ENCODE measurements around the gene KCNH1.

Gene KCNH1

DNA sequence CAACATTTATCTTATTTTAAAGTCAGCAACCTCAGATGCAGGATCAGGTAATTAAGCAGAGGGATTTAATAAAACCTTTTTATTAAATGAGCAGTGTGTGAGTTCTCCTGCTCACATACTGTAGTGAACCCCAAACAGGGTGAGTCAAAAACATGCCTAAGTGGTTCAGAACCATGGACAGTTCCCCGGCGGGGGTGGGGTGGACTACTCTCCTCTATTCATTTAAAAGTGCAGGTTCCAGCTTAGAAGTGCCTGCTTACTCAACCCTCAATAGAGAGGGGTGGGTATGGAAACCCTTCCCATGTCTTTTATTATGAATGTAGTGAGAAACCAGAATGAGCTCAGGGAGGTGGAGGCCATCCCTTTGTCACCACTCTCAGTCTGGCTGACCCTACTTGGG is 407.3 kb downstream of the KCNH1 start:
- DNase-seq (ENCODE audit: low read depth in 2 of 2) = peak; percentile 1 to 28

DNA sequence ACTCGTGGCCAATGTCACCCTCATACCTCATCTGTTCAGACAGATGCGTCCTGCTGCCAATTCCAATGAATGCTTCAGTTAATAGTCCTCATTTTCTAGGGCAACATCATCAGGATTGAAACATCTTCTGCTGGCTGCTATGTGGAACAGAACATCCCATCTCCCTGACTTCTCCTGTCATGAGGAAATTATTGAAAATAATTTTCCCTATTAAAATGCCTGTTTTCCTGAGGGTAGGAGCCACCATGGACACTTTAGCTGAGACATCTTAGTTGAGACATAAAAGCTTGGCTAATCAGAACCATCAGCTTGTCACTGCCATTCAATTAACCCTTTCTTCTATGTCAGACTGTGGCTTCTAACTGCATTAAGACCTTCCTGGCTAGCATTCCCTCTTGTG is 409.2 kb downstream of the KCNH1 start:
- no peak for DNase-seq (ENCODE audit: low read depth in 2 of 2)

DNA sequence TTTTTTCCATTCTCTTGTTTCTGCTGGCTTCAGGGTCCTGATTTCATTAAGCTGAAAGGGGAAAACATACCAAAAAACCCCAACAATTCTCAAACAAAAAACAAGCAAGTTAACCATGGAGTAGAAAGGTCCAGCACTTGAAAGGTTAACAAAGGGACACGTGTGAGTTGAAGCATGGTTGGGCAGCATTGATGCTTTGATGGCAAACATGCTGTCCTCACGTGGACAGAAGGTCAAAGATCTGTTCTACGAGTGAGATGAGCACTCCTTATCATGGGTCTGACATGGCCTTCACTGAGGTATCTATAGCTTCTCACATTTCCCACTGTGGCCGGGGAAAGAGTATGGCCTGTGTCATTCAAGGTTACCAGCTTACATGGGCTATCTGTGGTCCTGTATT is 410.3 kb downstream of the KCNH1 start:
- DNase-seq (ENCODE audit: low read depth in 2 of 2) = no peak

DNA sequence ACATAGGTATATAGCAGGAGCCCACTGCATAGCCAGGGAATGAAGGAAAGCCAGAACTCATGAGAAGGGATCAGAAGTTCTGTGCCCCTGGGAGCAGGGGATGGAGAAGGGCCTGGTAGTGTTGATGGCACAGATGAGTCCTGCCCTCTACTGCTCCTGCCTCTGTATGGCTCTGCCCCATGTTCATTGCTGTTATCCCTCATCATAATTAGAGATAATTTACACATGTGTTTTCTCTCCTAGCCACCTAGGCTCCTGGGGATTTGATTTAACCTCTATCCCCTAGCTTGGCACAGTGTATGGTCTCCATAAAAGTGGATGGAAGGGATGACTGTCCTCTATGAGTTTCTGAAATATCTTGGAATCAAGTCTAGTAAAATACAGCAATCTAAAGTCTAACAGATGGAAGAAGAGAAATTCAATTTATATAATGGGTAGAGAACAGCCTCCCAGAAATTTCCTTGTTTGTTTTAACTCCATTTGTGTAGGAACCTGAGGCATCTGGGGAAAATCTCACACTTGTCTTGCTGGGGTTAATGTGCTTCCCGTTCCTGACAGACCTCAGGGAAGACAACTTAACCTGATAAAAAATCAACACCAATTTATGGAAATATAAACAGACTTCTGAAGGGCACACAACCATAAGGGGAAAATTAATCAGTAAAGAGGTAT is 411.4 kb downstream of the KCNH1 start:
- no peak for DNase-seq (ENCODE audit: low read depth in 2 of 2)

DNA sequence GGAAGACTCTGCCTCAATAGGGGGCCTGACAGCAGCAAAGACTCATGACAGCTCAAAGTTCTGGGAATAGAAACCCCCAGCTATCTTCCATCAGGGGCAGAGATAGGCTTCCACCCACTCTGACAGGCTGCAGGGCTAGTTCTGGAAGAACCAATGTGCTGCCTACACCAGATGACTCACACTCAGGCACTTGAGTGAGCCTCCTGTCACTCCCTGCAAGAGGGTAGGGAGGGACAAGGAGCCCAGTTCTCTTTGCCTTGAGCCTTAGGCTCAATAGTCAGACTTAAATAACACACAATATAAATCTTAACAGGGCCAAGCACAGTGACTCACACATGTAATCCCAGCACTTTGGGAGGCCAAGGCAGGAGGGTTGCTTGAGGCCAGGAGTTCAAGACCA is 418.9 kb downstream of the KCNH1 start:
- no peak for DNase-seq (ENCODE audit: low read depth in 2 of 2)

DNA sequence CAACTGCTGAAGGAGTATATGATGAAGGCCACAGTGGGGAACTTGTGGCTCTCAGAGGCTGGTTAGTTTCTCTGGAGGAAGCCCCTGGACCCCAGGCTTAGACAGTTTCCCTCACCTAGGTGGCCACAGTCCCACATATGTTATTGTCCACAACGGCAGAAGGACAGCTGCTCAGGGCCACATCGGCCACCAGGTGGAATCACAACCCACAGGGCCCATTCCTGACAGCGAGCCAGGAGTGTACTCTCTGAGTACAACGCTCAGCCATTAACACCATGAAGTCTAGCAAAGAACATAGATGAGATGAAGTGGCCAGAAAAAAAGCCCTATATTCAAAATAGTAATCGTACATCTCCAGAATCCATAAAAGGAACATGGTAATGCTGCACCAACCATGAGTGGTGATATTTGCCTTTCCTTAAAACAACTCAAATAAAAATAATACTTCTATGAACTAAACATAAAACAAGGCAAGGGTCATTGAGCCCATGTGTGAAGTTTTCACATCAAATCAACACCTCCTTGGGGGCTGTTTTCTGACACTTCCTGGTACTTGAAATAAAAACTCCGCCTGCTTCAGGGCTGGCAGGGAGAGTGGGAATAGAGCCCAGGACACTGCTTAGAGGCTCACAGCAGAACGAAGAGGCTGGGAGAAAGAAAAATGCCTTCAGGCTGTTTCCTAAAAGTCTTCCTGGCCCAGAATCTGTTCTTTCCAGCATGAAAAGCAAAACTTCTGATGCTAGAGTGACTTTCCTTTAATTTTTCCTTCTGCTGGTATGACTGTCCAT is 421.9 kb downstream of the KCNH1 start:
- no peak for DNase-seq (ENCODE audit: low read depth in 2 of 2)

DNA sequence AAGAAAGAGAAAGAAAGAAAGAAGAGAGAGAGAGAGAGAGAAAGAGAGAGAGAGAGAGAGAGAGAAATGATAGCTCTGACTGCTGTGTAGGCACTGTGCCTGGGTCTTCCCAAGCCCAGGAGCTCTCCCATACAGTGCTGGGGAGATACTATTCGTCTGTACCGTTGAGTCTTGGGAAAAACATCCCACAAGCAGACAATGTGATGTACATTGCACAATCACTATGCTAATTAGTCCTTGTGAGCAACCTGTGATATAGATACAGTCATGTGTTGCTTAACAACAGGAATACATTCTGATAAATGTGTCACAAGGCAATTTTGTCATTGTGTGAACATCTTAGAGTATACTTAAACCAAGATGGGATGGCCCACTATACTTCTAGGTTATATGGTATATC is 424.2 kb downstream of the KCNH1 start:
- DNase-seq (ENCODE audit: low read depth in 2 of 2) = no peak

DNA sequence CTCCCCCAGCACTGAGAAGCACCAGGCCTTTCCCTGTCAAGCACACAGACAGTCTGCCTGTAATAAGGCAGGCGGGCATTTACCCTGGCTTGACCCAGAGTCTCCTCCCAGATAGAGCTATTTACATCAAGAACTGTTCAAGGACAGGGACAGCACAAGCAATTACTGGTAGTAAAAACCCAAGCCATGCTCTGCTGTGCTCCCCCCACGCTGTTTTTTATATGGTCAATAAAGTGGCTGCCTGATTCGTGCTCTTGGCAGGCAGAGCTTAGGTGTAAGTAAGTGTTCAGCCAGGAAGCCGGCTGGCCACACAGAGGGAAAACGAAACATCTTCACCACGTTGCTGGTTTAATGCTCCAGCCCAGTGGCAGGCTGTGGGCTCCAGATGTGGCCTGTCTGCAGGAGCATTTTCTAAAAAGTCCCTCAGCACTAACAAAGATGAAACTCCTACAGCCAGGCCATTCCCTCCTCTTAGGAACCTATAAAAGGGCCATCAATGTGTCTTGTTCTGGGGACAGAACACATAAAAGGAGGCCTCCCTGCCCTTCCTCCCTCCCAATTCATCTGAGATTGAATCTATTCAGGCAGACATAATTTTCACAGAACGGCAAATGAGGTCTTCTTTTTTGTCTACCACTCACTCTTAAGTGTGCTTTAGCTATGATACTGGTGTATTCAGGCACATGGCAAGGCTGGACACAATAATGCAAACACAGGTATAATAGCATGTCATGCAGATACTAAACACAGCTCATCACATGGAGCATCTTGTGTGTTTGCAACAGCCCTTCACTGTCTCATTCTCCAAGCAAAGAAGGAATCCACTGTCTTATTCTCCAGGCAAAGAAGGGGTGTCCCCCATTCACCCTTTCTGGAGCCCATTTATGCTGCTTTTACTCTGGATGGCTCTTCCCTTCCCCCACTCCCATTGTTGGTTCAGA is 426.4 kb downstream of the KCNH1 start:
- DNase-seq (ENCODE audit: low read depth in 2 of 2) = no peak

DNA sequence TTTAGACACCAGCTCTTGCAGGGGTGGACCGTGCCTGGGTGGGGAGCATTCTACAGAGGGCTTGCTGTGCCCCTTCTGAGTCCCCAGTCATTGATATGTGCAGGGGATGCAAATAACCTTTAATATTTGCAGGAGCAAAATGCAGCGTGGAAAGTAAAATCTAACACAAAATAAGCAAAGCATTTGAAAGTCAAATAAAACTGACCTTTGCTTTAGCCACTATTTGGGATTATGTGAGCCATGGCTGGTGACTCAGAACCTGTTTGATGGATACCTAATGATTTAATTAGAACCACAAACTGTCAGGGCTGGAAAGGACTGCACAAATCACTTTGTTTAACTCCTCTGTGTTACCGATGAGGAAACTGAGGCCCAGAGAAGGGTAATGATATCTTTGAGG is 427.7 kb downstream of the KCNH1 start:
- no peak for DNase-seq (ENCODE audit: low read depth in 2 of 2)

DNA sequence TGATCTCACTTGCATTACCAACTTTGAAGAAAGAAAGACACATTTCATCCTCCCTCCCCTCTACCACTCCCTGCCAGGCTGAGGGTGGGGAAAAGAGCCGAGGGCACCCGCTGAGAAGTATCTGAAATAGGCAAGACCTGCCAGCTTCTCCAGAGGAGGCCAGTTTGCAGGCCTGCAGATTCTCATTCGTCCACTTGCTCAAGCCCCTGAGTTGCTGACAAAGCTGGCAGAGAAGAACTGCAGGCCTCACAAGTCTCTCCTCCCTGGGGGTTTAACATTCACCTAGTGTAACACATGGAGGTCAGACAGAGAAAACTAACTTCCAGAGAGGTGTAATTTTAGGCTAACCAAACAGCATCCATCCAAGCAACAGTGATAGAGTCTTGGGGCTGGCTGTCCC is 428.9 kb downstream of the KCNH1 start:
- no peak for DNase-seq (ENCODE audit: low read depth in 2 of 2)

DNA sequence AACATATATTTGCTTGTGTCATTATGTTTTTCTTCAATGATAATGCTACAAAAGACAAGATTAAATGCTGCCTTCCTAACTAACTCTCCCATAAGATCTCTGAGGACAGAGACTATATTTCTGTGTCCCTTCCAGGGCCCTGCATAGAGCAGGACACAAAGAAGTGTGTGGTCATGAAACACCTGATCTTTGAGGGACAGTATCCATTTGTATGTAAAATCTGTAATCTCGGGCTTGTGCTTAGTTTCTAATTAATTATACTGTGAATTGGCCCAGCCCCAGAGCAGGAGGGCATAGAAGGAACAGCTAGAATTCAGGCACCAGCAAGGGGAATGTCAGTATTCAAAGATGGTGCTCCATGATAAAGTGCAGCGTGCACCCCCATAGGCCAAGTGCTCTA is 430.4 kb downstream of the KCNH1 start:
- no peak for DNase-seq (ENCODE audit: low read depth in 2 of 2)

DNA sequence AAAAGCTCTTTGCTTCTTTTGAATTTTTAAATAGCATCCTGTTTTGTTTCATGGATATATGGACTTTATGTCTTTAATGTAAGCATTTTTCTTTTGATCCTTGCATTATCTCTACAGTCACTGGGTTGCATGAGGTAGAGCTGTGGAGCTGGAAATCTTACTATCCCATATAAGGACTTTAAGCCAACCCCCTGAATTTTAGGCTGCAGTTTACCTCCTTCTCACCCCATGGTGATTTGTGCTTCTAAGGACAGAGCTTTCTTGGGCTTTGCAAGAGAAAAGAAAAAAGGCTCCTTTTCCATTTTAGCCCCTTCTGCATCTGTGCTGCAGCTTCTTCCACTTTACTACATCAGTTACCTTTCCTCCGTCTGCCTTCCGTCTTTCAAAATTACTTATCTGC is 431.4 kb downstream of the KCNH1 start:
- DNase-seq (ENCODE audit: low read depth in 2 of 2) = no peak

DNA sequence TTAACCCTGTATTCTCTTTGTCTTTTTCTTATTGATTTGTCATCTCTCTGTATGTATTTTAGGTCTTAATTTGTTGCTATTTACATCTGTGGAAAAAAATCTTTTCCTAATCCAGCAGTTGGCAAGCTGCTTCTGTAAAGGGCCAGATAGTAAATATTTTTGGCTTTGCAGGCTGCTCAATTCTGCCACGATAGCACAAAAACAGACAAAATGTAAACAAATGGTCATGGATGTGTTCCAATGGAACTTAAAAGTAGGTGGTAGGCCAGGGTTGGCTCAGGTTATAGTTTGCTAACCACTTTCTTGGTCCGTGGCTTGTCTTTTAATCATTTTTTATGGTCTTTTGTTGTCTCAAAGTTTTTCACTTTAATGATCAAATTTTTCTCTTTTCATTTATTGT is 433.4 kb downstream of the KCNH1 start:
- no peak for DNase-seq (ENCODE audit: low read depth in 2 of 2)

DNA sequence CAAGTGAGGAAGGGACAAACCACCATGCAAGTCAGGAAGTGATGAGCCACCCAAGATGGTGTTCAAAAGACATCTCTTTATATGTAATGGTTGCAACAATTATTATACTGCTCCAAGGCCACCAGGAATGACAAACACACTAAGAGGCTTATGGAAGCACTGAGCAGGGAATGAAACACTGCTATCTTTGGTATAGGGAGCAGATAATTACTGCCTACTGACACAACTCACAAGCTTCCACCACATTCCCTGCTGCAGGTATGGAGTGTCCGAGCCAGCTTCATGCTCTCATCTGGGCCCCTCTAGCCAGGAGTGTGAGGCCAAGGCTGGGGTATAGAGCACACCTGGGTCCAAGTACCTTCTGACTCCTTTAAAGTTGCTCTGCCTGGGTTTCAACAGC is 433.9 kb downstream of the KCNH1 start:
- DNase-seq (ENCODE audit: low read depth in 2 of 2) = no peak

DNA sequence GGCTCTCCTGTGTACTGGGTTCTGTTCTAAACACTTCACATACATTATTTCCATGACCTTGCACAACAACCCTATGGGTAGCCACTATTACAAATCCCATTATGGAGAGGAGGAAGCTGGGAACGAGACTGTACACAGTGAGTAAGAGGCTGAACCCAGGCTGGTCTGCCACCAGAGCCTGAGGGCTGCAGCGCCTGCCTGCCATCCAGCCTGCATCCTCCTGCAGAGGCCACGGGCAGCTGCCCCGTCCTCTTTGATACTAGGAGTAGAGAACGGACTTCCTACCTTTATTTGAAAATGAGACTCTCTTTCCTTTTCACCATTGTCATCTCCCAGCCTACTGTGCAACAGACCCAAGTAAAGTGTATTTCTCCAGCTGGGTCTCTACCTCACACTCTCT is 435.3 kb downstream of the KCNH1 start:
- no peak for DNase-seq (ENCODE audit: low read depth in 2 of 2)

DNA sequence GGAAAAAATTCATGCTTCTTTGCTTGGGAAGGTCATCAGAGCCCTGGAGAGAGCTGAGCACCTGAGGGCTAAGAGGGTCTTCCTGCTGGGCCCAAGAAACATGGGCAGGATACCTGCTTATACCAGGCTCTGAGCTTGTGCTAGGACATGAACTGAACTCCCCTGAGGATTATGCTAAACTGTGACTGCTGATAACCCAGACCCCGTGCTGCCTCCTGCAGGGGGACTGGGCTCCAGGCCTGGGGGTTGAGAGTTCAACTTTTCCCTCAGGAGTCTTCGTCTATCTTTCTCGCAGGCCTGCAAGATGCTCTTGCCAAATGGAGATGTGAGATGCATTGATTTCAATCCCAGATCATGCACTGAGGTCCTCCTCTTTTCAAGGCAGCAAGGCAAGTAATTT is 436.8 kb downstream of the KCNH1 start:
- DNase-seq (ENCODE audit: low read depth in 2 of 2) = no peak

DNA sequence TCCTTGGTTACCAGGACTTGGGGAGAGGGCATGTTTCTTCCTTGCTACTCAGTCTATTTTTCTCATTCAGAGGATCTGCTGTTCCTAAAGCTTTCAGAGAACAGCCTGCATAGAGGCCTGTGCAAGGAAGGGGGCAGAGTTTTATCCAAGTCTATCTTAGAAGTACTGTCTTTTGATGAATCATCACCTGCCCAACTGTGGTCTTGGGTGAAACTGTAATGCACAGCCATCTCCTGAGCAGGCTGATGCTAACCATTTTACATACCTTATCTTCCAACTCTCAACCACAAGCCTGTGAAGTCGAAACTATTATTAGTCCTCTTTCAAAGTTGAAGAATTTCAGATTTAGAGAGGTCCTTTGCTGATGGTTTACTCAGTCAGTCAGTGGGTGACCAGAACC is 437.2 kb downstream of the KCNH1 start:
- DNase-seq (ENCODE audit: low read depth in 2 of 2) = no peak

DNA sequence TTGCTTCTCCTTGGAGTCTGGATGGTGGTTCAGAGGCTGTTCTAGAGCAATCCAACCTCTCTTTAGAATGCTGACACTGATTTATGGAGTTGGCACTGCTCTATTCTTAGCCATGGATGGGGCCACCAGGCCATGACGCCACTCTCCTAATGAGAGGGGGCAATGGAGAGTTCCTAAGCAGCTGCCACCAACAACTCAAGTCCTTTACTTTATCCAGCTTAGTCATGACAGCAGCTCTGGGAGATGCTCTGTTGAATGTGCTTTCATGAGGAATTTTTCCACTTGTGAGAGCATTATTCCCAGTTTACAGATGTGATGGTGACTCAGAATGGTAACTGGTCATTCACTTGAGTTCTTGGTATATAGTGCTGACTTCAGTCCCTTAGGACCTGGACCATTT is 438.9 kb downstream of the KCNH1 start:
- no peak for DNase-seq (ENCODE audit: low read depth in 2 of 2)

DNA sequence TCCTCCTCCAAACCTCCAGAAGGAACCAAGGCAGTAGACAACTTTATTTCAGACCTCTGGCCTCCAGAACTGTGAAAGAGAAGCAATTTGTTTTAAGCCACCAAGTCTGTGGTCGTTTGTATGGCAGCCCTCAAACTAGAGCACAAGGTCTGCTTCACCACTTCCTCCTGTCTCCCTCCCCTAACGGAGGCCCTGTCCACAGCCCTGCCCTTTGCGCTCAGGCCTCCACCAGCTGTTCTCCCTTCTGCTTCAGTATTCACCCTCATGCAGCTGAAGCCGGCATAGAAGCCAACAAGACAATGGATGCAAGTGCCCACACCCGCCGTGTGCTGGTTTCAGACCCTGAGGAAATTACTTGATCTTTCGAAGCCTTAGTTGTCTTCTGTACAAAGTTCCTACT is 441.2 kb downstream of the KCNH1 start:
- DNase-seq (ENCODE audit: low read depth in 2 of 2) = no peak

DNA sequence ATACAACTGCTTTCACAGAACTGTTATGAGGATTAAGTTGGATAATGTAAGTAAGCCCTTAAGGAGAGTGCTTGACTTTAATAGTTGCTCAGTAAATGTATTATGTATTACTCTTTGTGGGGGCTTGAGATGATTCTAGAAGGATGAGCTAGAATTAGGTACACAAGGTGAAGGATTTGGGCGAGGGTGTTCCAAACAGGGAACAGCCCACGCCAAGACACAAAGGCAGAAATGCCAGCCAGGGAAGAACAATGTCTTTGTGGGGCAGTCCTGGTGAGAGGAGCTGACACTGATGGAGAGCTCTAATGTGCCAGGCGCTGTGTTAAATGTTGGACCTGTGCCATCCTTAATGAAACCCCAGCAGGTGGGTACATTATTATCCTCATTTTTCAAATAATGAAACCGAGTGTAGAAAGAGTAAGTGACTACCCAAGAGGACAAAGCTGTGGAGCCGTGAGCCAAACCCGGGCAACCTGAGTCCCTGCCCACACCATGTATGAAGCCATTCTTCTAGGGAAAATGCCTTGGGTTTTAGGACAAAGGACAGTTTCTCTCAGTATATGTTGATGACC is 442.8 kb downstream of the KCNH1 start:
- DNase-seq (ENCODE audit: low read depth in 2 of 2) = no peak

DNA sequence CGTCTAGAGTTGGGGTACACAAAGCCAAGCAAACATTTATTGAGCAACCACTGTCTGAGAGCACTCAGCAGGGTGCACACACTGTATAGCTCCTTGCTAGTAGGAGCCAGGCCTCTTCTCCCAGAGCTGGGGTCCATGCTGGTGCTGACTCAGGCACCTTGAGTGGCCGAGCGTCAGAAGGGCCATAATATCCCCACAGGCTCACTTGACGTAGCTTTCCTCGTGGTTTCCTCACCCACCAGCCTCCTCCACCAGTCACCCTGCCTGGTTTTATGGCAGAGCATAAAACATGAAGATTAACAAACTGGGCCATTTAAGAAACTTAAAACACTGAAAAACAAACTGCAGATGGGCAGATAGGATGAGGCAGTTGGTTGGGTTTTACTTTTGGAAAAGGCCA is 443.7 kb downstream of the KCNH1 start:
- no peak for DNase-seq (ENCODE audit: low read depth in 2 of 2)

DNA sequence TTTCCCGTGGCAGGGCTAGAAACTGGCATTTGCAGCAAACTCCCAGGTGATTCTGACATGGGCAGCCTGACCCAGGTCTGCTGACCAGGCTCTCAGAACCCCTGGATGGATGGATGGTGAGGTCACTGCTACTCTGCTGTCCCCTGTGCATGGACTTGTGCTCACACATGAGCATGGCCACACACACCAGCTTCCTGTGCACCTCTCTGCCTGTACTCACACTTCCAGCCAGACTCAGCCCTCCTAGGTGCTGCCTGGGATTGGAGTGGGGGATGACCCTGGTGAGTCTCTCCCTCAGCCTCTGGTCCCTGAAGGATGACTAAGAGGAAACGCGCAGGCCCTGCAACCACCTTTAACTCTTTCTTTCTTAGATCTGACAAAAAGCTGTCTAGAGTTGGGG is 444.1 kb downstream of the KCNH1 start:
- DNase-seq (ENCODE audit: low read depth in 2 of 2) = no peak

All from stimulated activated CD4-positive, alpha-beta T cell treated with anti-CD3 and anti-CD28 coated beads, Interleukin-4, amount 100 ng/mL, for 48 hours (primary cell).